ELF-1 (cell line): ENCODE results near the gene NOTCH1.

Experiments
- DNase-seq: peaks from one replicate; pipeline ENCODE4 v3.0.0-alpha.2; 2016; ENCODE audit warnings: low read depth, low spot score

Gene NOTCH1

DNA sequence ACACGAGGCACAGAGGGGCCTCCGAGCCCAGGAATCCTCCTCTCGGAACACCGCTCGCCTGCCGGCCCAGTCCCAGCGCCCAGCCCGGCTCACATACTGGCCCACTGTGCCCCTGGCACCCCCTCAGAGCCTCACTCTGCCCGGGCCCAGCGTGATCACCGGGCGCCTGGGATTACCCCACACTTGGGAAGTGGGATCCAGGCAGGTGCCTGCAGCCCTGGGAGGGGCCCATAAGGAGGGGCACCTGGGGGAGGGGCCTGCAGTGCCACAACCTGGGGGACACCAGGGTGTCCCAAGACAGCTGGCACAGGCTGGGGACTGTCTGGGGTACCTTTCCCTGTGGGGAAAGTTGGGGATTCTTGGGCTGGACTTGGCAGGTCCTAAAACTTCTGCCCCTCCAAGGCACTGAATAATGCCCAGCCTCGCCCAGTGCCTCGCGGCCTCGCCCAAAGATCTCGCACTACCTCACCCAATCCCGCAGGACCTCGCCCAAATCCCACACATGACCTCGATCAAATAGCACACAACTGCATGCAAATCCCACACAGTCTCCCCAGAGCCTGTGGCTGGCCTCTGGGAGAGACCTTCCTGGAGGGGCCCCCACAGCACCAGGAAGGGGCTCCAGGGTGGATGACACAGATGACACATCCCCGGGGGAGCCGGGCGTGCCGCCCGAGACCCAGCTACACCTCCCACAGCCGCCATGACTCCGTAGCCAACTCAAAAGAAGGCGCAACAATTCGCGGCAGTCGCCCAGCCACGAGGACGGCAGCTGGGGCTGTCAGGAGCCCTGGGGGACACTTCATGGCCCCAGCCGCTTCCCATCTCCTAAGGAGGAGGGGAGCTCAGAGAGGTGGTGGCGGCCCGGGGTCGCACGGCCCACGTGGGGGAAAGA lies 13.7 kb downstream of the NOTCH1 start:
- DNase-seq = no peak

DNA sequence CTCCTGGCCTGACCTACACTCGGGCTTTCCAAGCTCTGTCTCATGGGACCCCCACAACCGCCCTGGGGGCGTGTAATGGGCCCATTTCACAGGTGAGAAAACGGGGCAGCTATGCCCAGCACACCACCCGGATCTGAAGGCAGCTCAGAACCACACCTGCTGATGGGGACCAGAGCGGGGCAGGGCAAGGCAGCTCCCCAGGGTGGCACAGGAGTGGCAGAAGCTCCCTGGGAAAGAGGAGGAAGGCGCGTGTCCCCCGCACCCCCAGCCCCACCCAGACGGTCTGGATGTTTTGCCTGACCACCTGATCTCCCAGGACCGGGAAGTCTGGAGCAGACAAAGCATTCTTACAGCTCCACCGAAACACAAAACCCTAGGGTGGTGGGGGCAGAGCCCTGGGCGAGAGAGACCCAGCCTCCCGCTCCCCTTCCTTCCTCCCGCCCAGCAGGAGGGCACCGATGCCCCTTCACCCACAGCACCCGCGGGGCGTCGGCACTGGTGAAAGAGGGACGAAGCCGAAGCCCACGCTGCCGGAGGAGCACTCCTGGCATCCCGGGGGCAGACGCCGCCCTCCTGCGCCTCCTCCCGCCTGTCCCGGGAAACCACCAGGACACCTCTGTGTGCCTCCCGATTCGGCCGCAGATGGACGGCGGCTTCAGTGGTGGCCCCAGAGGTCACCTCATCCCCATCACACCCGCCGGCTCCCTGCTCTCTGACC lies 14.5 kb downstream of the NOTCH1 start:
- DNase-seq = no peak

DNA sequence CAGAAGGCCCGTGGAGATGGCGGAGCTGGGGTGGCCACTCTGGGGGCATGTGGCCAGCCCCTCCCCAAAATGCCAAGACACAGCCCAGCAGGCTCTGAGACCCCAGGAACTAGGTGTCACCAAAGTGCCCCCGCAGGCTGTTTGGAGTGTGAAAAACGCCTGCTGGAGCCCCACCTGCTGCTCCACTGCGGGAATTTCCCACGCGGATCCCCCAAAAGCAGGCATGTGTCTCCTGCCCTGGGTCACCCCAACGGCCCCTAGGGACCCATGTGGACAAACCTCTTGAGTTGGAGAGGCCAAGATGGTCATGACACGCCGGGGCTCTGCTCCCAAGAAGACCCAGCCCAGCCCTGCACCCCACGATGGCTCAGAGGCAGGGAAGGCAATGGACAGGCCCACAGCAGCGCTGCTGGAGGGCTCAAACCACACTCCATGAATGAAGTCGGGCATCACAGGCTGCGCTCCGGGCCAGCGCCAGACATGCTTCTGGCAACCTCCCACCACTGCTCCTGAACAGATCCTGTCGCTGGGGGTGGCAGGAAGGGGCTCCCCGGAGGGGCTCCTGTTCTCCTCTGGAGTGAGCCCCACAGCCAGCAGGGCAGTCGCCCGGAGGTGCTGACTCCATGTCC lies 15.3 kb downstream of the NOTCH1 start:
- no peak for DNase-seq

DNA sequence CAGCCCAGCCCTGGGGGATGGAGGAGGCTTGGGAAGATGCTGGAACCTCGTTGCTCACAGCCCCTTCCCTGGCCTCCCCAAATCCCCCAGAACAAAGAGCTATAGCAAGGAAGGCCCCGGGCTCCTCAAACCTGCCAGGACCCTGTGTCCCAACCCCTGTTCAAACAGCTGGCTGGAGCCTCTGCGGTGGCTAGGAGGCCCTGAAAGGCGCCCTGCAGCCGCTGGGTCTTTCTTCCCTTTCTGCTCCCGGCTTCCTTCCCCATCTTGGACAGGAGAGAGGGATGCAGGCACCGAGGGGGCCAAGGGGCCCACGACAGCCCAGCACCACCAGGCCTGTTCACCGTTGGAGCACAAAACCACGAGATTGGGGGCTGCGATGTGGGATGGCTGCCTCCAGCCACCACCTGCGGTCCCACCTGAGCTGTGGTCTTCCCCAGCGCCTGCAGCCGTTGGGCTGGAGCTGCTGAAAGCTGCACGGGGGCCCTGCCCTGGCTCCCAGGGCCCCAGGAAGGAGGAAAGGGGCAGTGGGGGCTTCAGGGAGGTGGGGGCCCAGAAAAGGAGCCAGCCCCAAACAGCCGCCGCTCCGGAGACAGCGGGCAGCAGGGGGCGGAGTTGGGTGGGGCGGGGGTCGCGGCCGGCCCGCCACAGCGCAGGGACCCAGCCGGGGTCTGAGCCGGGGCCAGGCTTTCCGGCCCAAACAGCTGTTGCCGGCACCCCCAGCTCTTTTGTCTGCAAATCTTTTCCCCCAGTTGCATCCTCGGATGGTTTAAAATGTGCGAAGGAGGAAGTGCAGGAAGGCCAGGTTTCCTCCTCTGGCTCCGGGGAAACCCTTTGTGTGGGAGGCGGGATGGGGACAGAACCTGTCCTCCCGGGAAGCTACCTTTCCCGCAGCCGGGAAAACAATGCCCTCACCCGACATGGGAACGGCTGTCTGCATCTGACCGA lies 16.1 kb downstream of the NOTCH1 start:
- no peak for DNase-seq

DNA sequence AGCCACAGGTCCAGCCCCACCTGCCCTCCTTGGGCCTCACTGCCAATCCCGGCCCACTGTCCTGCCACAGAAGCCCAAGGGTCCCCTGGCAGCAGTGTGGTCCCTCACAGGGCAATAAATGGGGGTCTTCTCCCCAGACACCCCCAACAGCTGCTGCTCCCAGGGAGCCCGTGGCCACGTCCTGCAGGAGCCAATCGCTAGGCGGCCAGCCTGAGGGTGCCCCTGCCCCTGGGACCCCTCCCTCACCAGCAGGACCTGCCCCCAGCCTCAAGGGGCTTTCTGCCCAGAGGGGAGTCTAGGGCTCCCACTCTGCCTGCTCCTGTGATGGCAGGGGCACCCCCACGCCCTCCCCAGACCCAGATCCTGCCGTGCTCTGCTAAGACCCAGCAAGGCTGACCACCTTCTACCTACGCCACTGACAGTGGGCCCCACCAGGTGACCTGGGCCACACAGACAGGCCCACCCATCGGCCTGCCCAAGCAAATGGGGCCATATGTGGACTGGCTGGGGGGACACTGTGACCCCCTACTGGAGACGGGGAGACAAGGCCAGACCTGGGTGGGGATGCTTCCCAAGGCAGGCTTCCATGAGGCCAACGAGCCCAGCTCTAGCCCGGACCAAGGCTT lies 17.0 kb downstream of the NOTCH1 start:
- no peak for DNase-seq

DNA sequence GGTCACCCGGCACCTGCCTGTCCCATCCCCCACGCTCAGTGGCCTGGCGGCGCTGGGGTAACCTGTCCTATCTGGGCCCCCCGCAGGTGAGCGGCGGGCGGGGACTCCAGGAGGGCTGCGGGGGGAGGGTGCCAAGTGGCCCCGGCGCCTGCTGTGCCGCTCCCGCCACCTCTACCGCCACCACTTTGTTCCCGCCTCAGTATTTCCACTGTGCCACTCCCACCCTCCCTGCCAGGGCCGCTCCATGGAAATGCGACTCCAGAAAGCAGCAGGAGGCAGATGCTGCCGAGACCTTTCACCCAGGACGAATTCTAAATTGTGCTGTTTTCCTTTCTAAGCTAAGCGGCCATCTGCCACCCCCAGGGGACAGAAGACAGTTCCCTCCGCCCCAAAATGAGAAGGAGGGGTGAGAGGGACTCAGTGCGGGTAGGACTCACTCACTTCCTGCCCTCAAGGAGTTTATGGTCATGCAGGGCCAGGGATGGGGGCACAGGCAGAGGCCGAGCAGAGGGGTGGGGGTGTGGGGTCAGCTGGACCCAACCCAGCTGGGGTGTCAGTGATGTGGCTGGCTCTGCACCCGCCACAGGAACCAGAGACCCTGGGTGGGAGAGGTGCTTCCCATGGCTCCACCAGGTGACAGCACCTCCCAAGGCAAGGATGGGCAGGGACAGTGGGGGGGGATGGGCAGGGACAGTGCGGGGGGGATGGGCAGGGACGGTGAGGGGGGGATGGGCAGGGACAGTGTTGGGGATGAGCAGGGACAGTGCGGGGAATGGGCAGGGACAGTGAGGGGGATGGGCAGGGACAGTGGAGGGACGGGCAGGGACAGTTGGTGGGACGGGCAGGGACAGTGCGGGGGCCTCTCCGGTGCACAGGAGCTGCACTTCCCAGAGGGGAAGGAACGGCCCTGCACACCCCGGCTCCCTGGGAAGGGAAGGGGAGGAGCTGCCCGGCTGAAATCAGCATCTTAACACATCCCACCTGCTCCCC lies 17.8 kb downstream of the NOTCH1 start:
- DNase-seq = no peak

DNA sequence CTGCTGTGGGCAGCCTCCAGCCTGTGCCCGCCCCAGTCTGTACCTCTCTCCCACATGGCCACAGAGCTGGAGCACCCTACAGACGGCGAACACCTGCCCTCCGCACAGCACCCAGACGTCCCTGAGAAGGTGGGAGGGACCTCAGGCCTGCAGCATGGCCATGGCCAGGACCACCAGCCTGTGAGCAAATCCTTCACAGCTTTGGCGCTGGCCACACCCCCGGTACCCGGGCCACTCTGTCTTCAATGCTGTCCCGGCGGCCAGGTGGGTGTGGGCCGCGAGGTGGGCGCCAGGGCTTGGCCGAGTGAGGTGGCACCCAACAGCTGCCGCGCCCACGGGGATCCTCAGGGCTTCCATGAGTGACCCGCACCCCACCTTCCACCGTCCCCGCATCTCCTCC lies 18.7 kb downstream of the NOTCH1 start:
- DNase-seq = no peak

DNA sequence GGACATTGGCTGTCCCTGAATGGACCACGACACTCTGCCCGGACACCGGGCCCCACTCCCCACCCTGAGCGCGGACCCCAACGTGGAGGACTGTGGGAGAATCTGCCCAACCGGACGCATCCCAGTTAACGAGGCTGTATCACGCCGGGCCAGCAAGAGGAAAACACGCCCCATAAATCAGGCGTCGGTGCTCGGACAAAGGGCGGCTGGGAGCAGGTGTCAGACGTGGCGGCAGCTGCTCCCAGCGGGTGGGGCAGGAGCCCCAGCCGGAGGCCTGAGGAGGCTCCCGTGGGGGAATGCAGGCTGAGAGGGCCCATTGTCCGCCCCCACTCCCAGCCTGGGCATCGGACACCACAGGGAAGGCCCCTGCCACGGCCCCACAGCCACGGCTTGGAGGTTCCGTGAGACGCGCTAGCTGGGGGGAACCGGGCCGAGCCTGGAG lies 19.2 kb downstream of the NOTCH1 start:
- peak; percentile 59 for DNase-seq

DNA sequence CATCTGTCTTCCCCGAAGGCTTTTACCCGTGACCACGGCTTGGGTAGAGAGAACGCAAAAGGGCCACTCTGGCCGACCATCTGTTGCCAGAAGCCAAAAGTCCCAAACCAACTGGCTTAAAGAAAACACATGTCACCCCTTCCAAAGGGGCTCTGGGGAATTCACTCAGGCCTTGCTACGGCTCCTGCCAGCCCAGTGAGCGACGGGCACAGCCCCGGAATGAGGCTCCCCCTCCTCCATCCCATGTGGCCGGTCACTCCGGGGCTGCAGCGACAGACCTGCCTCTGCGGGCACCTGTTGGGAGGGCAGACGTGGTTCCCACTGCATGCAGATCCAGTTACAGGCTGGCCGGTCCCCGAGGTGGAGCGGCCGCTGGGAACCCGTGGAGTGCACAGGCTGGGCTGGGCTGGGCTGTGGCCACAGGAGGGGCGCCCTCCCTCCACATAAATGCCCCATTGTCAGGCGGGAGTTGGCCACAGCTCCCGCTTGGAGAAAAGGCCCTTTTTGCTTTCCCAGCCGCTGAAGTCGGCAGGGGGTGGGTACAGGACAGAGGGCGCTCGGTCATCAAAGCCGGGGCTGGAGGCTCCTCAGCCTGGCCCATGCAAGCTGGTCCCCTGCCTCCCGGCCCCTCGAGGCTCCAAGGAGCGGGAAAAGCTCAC lies 19.9 kb downstream of the NOTCH1 start:
- DNase-seq = peak; percentile 64

DNA sequence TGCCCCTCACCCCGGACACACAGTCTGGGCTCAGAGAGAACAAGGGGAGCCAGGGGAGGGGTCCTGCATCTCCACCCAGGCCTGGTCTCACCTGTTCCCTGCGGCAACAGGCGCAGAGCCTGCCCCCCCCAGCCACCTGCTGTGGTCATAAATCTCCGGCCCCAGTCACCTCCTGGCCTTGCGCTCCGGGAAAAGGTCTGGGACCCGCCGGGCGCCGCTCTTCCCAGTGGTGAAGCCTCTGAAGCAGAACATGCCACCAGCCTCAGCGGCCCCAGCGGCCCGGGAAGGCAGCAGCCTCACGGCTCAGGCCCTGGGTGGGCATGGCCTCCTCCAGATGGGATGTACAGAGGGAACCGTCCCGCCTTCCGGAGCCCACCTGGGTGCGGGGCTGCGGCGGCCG lies 20.6 kb downstream of the NOTCH1 start:
- DNase-seq = no peak

DNA sequence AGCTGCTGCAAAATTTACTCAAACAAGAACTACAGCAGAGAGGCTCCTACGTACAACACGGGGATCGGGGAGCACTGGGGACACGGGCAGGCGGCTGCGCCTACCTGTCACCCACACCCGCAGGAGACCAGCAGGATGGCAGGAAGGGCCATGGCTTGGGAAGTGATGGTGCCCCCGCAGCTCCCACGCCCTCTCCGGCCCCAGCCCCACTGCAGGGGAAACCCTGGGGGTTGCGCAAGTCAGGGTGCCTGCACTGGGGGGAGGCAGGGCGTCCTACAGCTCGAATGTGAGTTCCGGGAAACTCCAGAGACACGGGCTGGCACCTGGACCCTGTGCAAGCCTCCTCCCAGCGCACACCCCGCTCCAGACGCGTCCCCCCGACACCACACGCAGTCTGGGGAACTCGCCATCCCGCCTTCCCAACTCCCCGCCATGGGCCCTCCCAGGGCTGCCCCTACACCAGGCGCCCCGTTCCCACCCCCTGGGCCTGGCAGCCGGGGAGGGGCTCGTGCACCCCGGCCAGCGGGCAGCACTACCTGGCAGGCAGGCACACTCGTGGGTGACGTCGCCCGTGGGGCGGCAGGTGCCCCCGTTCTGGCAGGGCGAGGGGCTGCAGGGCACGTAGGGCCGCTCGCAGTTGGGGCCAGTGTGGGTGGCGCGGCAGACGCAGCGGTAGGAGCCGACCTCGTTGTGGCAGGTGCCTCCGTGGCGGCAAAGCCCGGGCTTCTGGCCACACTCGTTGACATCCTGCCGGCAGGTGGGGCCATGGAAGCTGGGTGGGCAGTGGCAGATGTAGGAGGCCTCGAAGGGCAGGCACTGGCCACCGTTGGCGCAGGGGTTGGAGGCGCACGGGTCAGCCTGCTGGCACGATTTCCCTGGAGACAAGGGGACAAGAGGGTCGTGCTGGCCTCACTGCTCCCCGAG lies 23.3 kb downstream of the NOTCH1 start:
- no peak for DNase-seq

DNA sequence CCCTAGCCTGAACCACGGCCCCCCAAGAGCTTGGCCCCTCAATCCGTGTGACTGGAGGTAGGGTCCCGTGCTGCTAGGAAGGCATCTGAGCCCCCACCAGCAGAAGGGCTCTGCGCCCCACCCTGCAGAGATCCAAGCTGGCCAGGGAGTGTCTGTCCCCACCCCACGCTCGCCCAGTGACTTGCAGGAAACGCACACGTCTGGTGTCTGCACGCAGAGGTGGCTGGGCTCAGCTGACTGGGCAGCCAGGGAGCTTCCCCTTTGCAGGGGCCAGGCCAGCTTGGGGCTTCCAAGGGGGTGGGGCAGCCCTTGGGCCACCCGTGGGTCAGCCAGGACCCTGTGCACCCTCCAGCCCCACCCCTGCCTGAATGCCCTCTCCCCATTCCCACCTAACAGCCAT lies 24.3 kb downstream of the NOTCH1 start:
- DNase-seq = no peak

DNA sequence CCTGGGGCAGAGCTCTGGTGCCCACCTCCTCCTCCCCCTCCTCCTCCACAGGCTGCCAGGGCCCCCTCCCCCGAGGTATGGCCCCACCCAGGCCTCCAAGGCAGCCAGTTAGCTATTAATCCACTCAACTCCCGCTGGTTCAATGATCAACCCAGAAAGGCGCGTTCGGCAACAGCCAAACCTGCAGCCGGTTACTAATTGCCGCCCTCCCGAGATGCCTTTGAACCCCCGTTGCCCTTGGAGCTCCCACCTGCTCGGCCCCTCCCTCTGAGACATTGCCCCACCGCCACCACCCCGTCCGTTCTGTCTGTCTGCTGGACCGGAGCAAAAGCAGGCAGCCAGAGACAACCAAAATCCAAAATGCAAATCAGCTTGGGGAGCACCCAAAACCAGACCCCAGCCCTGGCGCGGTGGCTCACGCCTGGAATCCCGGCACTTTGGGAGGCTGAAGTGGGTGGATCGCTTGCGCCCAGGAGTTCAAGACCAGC lies 25.8 kb downstream of the NOTCH1 start:
- DNase-seq = no peak

DNA sequence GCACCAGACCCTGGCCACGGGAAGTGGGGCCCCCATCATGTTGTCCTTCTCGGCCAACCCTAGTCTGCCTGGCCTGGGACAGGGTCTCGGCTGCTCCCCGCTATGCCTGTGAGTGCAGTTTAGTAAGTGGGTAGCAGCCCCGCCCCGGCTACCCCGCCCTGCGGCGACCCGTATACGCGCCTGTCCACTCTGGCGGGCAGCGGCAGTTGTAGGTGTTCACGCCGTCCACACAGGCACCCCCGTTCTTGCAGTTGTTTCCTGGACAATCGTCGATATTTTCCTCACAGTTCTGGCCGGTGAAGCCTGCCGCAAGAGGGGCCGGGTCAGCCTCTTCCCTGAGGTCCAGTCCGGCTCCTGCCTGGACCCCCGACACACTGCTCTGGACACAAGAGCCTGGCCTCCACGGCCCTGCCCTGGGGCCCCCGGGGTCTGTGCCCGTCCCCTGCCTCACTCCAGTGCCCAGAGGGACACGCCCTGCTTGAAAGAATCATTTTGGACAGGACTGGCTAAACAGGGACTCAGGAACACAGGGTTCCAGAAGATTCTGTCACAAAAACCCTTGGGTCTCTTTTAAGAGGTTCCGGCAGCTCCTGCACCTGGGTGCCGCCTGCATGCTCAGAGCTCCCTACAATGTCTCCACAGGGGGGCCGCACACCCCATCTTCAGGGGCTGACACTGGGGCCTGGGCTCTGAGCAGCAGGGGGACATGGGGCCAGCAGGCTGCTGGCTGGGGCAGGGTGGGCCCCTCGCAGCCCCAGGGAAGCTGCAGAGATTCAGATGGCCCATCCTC lies 26.4 kb downstream of the NOTCH1 start:
- DNase-seq = no peak

DNA sequence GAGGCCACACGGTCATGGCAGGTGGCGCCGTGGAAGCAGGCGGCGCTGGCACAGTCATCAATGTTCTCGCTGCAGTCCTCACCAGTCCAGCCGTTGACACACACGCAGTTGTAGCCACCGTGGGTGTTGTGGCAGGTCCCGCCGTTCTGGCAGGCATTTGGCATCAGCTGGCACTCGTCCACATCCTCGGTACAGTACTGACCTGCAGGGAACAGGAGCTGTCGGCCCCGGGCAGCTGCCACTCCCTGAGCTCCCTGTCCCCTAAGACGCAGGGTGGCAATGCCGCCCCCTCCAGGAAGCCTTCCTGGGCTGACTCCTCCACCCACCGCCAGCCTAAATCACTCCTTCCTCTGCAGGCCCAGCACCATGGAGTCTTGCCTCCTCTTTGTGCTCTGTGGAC lies 27.2 kb downstream of the NOTCH1 start:
- no peak for DNase-seq

DNA sequence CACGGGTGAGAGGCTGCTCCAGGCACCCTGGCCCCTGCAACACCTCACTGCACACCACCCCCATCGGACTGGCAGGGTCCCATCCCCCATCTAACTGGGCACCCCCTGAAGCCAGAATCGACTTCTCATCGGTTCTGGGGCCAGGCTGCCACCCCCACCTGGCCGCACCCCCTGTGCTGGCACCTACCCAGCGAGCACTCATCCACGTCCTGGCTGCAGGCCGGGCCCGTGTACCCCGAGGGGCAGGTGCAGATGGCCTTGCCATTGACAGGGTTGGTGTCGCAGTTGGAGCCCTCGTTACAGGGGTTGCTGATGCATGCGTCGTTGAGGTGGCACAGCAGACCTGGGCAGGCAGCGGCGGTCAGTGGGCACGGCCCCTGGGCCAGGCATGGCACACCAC lies 27.9 kb downstream of the NOTCH1 start:
- no peak for DNase-seq
